ENCODE results near the gene COCH. TPM values are rescaled to one million over a fixed set of nuclear protein-coding genes. Genes with fewer than 3 reads are reported as not detected.
"Not testable (repeated sequence)": the region's sequence is repeated elsewhere in the genome, so short reads cannot be mapped to it uniquely, and the experiment has no call there.

Gene COCH
- total RNA-seq, 3 donors from 2014 or later (not counting 1 experiment from before 2014, with no cell fraction given): 0.27 to 0.73 TPM; not detected in 1

GRCh38 chr14:30921788-30922187 is 47.4 kb downstream of the COCH start:
- no peak overlapping the region for H3K27ac Mint-ChIP-seq
- no peak overlapping the region for H3K27ac ChIP-seq (ENCODE audit: low read length)
- no peaks in the 10 kb centered on the region for H3K9me3 Mint-ChIP-seq
- H3K9me3 ChIP-seq (ENCODE audit: control insufficient read depth, insufficient read depth, low read length): no peaks in the 10 kb centered on the region
- ATAC-seq (no peak), DNase-seq (no peak)
- intact Hi-C loops (cut with micrococcal nuclease): no loop called here
- no peak overlapping the region for H3K4me3 Mint-ChIP-seq
- H3K36me3 Mint-ChIP-seq: no peaks in the 10 kb centered on the region
- no peaks in the 10 kb centered on the region for H3K4me1 ChIP-seq (ENCODE audit: control insufficient read depth, insufficient read depth, low read length)
- WGBS (ENCODE audit: insufficient coverage): 98% methylated on average over 2 of the region's 2 CpGs
- no peaks in the 10 kb centered on the region for H3K27me3 ChIP-seq (ENCODE audit: control insufficient read depth, insufficient read depth, low read length)
- peaks cover 0 to 11% of the 10 kb centered on the region in 2 donors for H3K4me1 Mint-ChIP-seq
- no peaks in the 10 kb centered on the region for H3K27me3 Mint-ChIP-seq (ENCODE audit: low read depth in 2 of 2)
- TF ChIP-seq CTCF (IDR thresholded peaks at IDR 0.05): no peak
- H3K36me3 ChIP-seq (ENCODE audit: control insufficient read depth, insufficient read depth, low read length): peaks cover 12% of the 10 kb centered on the region
- no peak overlapping the region for H3K4me3 ChIP-seq (ENCODE audit: low read length)

- Mint-ChIP-seq H3K27me3 (ENCODE audit: low read depth in 2 of 2) (no peaks in the 10 kb centered on the region), H3K36me3 (no peaks in the 10 kb centered on the region), H3K27ac (no peak overlapping the region), H3K9me3 (no peaks in the 10 kb centered on the region), H3K4me3 (no peak overlapping the region), H3K4me1 (peaks cover 7 to 24% of the 10 kb centered on the region in 2 donors)
- no peak for TF ChIP-seq CTCF (IDR thresholded peaks at IDR 0.05)
- Histone ChIP-seq H3K4me3 (ENCODE audit: low read length) (no peak overlapping the region), H3K9me3 (ENCODE audit: control insufficient read depth, insufficient read depth, low read length) (no peaks in the 10 kb centered on the region), H3K27me3 (ENCODE audit: control insufficient read depth, insufficient read depth, low read length) (no peaks in the 10 kb centered on the region), H3K4me1 (ENCODE audit: control insufficient read depth, insufficient read depth, low read length) (no peaks in the 10 kb centered on the region), H3K27ac (ENCODE audit: low read length) (no peak overlapping the region), H3K36me3 (ENCODE audit: control insufficient read depth, insufficient read depth, low read length) (peaks cover 12% of the 10 kb centered on the region)
- WGBS (ENCODE audit: insufficient coverage): no CpG with 5 or more reads among the region's 2 CpGs
- DNase-seq (no peak), ATAC-seq (no peak)
- intact Hi-C loops (cut with micrococcal nuclease): no loop called here
These were observed 50.9 kb downstream of the COCH start for GRCh38 chr14:30925254-30925653.

GRCh38 chr14:30928462-30928861 is 54.1 kb downstream of the COCH start:
- Mint-ChIP-seq H3K36me3 (no peaks in the 10 kb centered on the region), H3K27me3 (ENCODE audit: low read depth in 2 of 2) (no peaks in the 10 kb centered on the region), H3K4me1 (peaks cover 11 to 14% of the 10 kb centered on the region in 2 donors), H3K27ac (no peak overlapping the region), H3K9me3 (no peaks in the 10 kb centered on the region), H3K4me3 (no peak overlapping the region)
- H3K27me3 ChIP-seq (ENCODE audit: control insufficient read depth, insufficient read depth, low read length): no peaks in the 10 kb centered on the region
- H3K4me3 ChIP-seq (ENCODE audit: low read length): no peak overlapping the region
- intact Hi-C loops (cut with micrococcal nuclease): no loop called here
- ATAC-seq: no peak
- H3K27ac ChIP-seq (ENCODE audit: low read length): no peak overlapping the region
- DNase-seq: no peak
- no peaks in the 10 kb centered on the region for H3K9me3 ChIP-seq (ENCODE audit: control insufficient read depth, insufficient read depth, low read length)
- H3K36me3 ChIP-seq (ENCODE audit: control insufficient read depth, insufficient read depth, low read length): peaks cover 3% of the 10 kb centered on the region
- no peaks in the 10 kb centered on the region for H3K4me1 ChIP-seq (ENCODE audit: control insufficient read depth, insufficient read depth, low read length)
- TF ChIP-seq CTCF (IDR thresholded peaks at IDR 0.05): no peak

GRCh38 chr14:30933937-30934336 is 59.6 kb downstream of the COCH start:
- H3K27ac ChIP-seq (ENCODE audit: low read length); H3K4me1 Mint-ChIP-seq; intact Hi-C loops (cut with micrococcal nuclease); H3K4me3 Mint-ChIP-seq; H3K4me1 ChIP-seq (ENCODE audit: control insufficient read depth, insufficient read depth, low read length); ATAC-seq; H3K27me3 Mint-ChIP-seq (ENCODE audit: low read depth in 2 of 2); H3K36me3 Mint-ChIP-seq; H3K27ac Mint-ChIP-seq; H3K9me3 ChIP-seq (ENCODE audit: control insufficient read depth, insufficient read depth, low read length); DNase-seq; H3K9me3 Mint-ChIP-seq; H3K4me3 ChIP-seq (ENCODE audit: low read length); H3K27me3 ChIP-seq (ENCODE audit: control insufficient read depth, insufficient read depth, low read length): not testable (repeated sequence)
- peaks cover 21% of the 10 kb centered on the region for H3K36me3 ChIP-seq (ENCODE audit: control insufficient read depth, insufficient read depth, low read length)
- WGBS (ENCODE audit: insufficient coverage): 98% methylated on average over 11 of the region's 13 CpGs
